IMR-90 (cell line): ENCODE data around the gene CLDN19. TPM values are rescaled to one million over a fixed set of nuclear protein-coding genes. Genes with fewer than 3 reads are reported as not detected.

Experiments
- ATAC-seq: fragments of 200-7000 bp; cut with Tn5 transposase; 2 replicates; pipeline ENCODE4 v1.9.1; 2020; ENCODE audit warnings: low read depth, mild to moderate bottlenecking, moderate library complexity
- BruUV-seq: library from RNA; stranded (reverse); fragments of 400-500 nt; replicated peaks from 2 replicates; lab custom pipeline; 2021; lab: Mats Ljungman, UMichigan
- CTCF ChIA-PET: fragments of 300-600 bp; formaldehyde crosslinking; extraction: SDS; loops from one replicate; lab custom pipeline; 2021; ENCODE audit warnings: antibody characterized with exemption; lab: Yijun Ruan, JAX
- POLR2A ChIA-PET: fragments of 300-600 bp; sonication (Branson Sonifier 250); formaldehyde crosslinking; loops from one replicate; lab custom pipeline; 2022; ENCODE audit warnings: antibody characterized with exemption; ENCODE audit not compliant: unreplicated experiment; lab: Charles Lee
- DNase-seq: peaks from one replicate; pipeline ENCODE4 v3.0.0; 2013
- H2AFZ ChIP-seq: replicated peaks from 2 replicates; pipeline ENCODE3; 2013; ENCODE audit warnings: low read length, mild to moderate bottlenecking; ENCODE audit not compliant: poor library complexity
- H2AK5ac ChIP-seq: 2 replicates; pipeline ENCODE4 v1.6.1; 2013; ENCODE audit warnings: low read depth, low read length, inconsistent platforms
- H2AK9ac ChIP-seq: replicated peaks from 2 replicates; pipeline ENCODE3; 2013; ENCODE audit warnings: mild to moderate bottlenecking, low read depth, low read length, moderate library complexity; ENCODE audit not compliant: poor library complexity
- H2BK120ac ChIP-seq: 2 replicates; pipeline ENCODE4 v1.6.1; 2013; ENCODE audit warnings: low read depth, low read length, inconsistent platforms
- H2BK15ac ChIP-seq: 3 replicates; pipeline ENCODE4 v1.6.1; 2013; ENCODE audit warnings: low read depth, low read length, inconsistent platforms
- H2BK20ac ChIP-seq: 2 replicates; pipeline ENCODE4 v1.6.1; 2013; ENCODE audit warnings: low read depth, mild to moderate bottlenecking, inconsistent platforms, low read length, moderate library complexity
- H2BK5ac ChIP-seq: 2 replicates; pipeline ENCODE4 v1.6.1; 2013; ENCODE audit warnings: mild to moderate bottlenecking, low read depth, low read length, inconsistent platforms; ENCODE audit not compliant: poor library complexity, severe bottlenecking
- H3K14ac ChIP-seq: replicated peaks from 2 replicates; pipeline ENCODE4 v1.6.1; 2013; ENCODE audit warnings: low read depth, low read length, inconsistent platforms
- H3K18ac ChIP-seq: 2 replicates; pipeline ENCODE4 v1.6.1; 2013; ENCODE audit warnings: low read depth, low read length, control low read depth
- H3K23ac ChIP-seq: 2 replicates; pipeline ENCODE4 v1.6.1; 2013; ENCODE audit warnings: low read depth, low read length, inconsistent platforms
- H3K27ac ChIP-seq: 2 replicates; pipeline ENCODE4 v1.5.1; 2013; ENCODE audit warnings: mild to moderate bottlenecking, control low read depth, low read length; ENCODE audit not compliant: insufficient read depth
- H3K27me3 ChIP-seq: 2 replicates; pipeline ENCODE4 v1.6.1; 2013; ENCODE audit warnings: low read length; ENCODE audit not compliant: control insufficient read depth, insufficient read depth
- H3K36me3 ChIP-seq: 2 replicates; pipeline ENCODE4 v1.6.1; 2013; ENCODE audit warnings: low read length, mixed read lengths; ENCODE audit not compliant: control insufficient read depth, insufficient read depth
- H3K4ac ChIP-seq: 2 replicates; pipeline ENCODE4 v1.6.1; 2013; ENCODE audit warnings: low read depth, low read length, inconsistent platforms
- H3K4me1 ChIP-seq: 2 replicates; pipeline ENCODE4 v1.6.1; 2013; ENCODE audit warnings: low read length, mixed read lengths; ENCODE audit not compliant: control insufficient read depth, insufficient read depth
- H3K4me2 ChIP-seq: 2 replicates; pipeline ENCODE4 v1.6.1; 2013; ENCODE audit warnings: low read depth, mild to moderate bottlenecking, control low read depth, low read length, moderate library complexity
- H3K4me3 ChIP-seq: 2 replicates; pipeline ENCODE4 v1.5.1; 2013; ENCODE audit warnings: low read depth, mild to moderate bottlenecking, control low read depth, low read length, moderate library complexity; ENCODE audit not compliant: insufficient read depth
- H3K56ac ChIP-seq: 2 replicates; pipeline ENCODE4 v1.6.1; 2013; ENCODE audit warnings: low read length, inconsistent platforms; ENCODE audit not compliant: insufficient read depth; ENCODE audit errors: extremely low read depth
- H3K79me1 ChIP-seq, 2 experiments: 2 replicates each; pipeline ENCODE4 v1.6.1; 2013; ENCODE audit warnings: low read length in 2 of 2, inconsistent platforms in 1 of 2, low read depth in 1 of 2
- H3K9ac ChIP-seq: 2 replicates; pipeline ENCODE4 v1.6.1; 2013; ENCODE audit warnings: low read depth, low read length, control low read depth
- H3K9me1 ChIP-seq: 2 replicates; pipeline ENCODE4 v1.6.1; 2013; ENCODE audit warnings: low read length, inconsistent platforms; ENCODE audit not compliant: insufficient read depth
- H3K9me3 ChIP-seq: 2 replicates; pipeline ENCODE4 v1.6.1; 2013; ENCODE audit warnings: low read length; ENCODE audit not compliant: control insufficient read depth, insufficient read depth
- H4K20me1 ChIP-seq: 2 replicates; pipeline ENCODE4 v1.6.1; 2013; ENCODE audit warnings: low read length, inconsistent platforms; ENCODE audit not compliant: insufficient read depth
- H4K5ac ChIP-seq: 2 replicates; pipeline ENCODE4 v1.6.1; 2013; ENCODE audit warnings: mild to moderate bottlenecking, low read depth, low read length, control low read depth
- H4K8ac ChIP-seq, 2 experiments: 2 replicates each; pipeline ENCODE4 v1.6.1; 2013; ENCODE audit warnings: low read depth in 2 of 2, low read length in 2 of 2, control low read depth in 1 of 2, inconsistent platforms in 1 of 2
- H4K91ac ChIP-seq: 2 replicates; pipeline ENCODE4 v1.6.1; 2013; ENCODE audit warnings: low read depth, low read length, inconsistent platforms; ENCODE audit not compliant: insufficient read depth
- BHLHE40 ChIP-seq: fragments of 150-350 bp; IDR thresholded peaks from 2 replicates; pipeline ENCODE4 v1.6.1; 2016; ENCODE audit warnings: mild to moderate bottlenecking, low read depth, low read length
- CEBPB ChIP-seq: IDR thresholded peaks from 2 replicates; pipeline ENCODE4 v1.6.1; 2012; ENCODE audit warnings: low read depth, low read length, improper control_type of control experiment
- FOS ChIP-seq: fragments of 150-350 bp; IDR thresholded peaks from 2 replicates; pipeline ENCODE4 v1.6.1; 2016; ENCODE audit warnings: low read depth, low read length
- MXI1 ChIP-seq: IDR thresholded peaks from 2 replicates; pipeline ENCODE4 v1.6.1; 2012; ENCODE audit warnings: low read depth, mild to moderate bottlenecking, low read length, moderate library complexity, borderline replicate concordance
- POLR2A ChIP-seq: IDR thresholded peaks from 2 replicates; pipeline ENCODE4 v1.6.1; 2012; ENCODE audit warnings: mild to moderate bottlenecking, low read depth, low read length
- RAD21 ChIP-seq: IDR thresholded peaks from 2 replicates; pipeline ENCODE4 v1.6.1; 2012; ENCODE audit warnings: low read length, improper control_type of control experiment
- SMC3 ChIP-seq: fragments of 150-350 bp; IDR thresholded peaks from 2 replicates; pipeline ENCODE4 v1.6.1; 2016; ENCODE audit warnings: low read depth, mild to moderate bottlenecking, antibody characterized with exemption, low read length, moderate library complexity
- WGBS, 2 experiments: methylation state at CpG; one replicate each; pipeline versions ENCODE4 v1.1.5 to v1.1.7; 2013; ENCODE audit warnings: missing lambda C conversion rate in 2 of 2; ENCODE audit not compliant: insufficient read length in 1 of 2; ENCODE audit errors: extremely low coverage in 2 of 2; 5-methylcytosine and 5-hydroxymethylcytosine counted together
- dilution Hi-C: fragments of 300-500 bp; cut with HindIII; formaldehyde crosslinking; loops from one replicate; pipeline ENCODE4 v1.14.3; 2018; ENCODE audit warnings: low sequenced_read_pairs; ENCODE audit not compliant: unreplicated experiment
- in situ Hi-C: fragments of 300-500 bp; cut with MboI; formaldehyde crosslinking; loops from 3 replicates; pipeline ENCODE4 v1.14.3; 2019; ENCODE audit warnings: low sequenced_read_pairs, inconsistent platforms, mixed read lengths
- intact Hi-C: fragments of 100-400 bp; cut with micrococcal nuclease; formaldehyde crosslinking; loops from 2 replicates; pipeline ENCODE4 v1.10.0; 2022
- polyA plus RNA-seq, 3 experiments: library from polyadenylated mRNA; depleted of rRNA; stranded (reverse); fragments of >200 nt; gene quantifications; 2 replicates each; pipeline ENCODE4 v1.2.3, GENCODE V29; 2012; ENCODE audit warnings: low replicate concordance in 1 of 3
- total RNA-seq: library from RNA; depleted of rRNA; stranded (reverse); fragments of >200 nt; gene quantifications from 2 replicates; pipeline ENCODE4 v1.2.3, GENCODE V29; 2012
- TF ChIP-seq, protein P1 (sequence below): conservative IDR thresholded peaks from 2 replicates; pipeline ENCODE4 v1.5.1; 2012; ENCODE audit warnings: mild to moderate bottlenecking, low read depth, low read length, improper control_type of control experiment
- TF ChIP-seq, protein P2 (sequence below): fragments of 150-350 bp; IDR thresholded peaks from 2 replicates; pipeline ENCODE4 v1.6.1; 2016; ENCODE audit warnings: low read depth, mild to moderate bottlenecking, low read length, moderate library complexity, borderline replicate concordance
- TF ChIP-seq, protein P3 (sequence below): fragments of 150-350 bp; IDR thresholded peaks from 2 replicates; pipeline ENCODE4 v1.6.1; 2017; ENCODE audit warnings: mild to moderate bottlenecking, antibody characterized with exemption, low read length, low read depth

The CLDN19 gene
- total and polyA plus RNA-seq, 2 of the 4 experiments (the other 2 are of a cell fraction): not detected

DNA sequence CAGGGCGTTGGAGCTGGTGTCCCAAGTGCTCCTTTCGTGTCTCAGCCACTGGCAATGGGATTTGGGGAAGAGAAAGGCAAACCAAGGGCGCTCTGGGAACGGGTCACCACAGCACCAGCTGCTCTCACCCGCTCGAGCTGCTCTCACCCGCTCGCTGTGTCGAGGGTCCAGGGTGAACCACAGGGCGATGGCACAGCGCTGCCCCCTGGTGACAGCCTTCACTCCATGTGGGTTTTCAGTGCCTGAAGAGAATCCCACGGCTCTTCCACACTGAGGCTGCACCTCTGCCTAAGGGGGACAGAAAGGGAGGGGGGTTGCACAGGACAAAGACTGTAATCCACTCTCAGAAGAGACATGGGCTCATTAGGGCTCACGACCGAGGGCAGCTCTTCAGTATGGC is 7.1 kb upstream of the CLDN19 start:
- peaks cover 53% of the 10 kb centered on the region for H3K36me3 ChIP-seq
- ChIA-PET POLR2A (no interaction called here), CTCF (interaction anchor here (0.9 to 1.1 kb wide), 2 partner anchors 17 to 46 kb away, joined by 3 read pairs; no protein-coding TSS in a partner anchor)
- 60% methylated on average over 5 of the region's 14 CpGs; no CpG with 5 or more reads in 1 of the 2 experiments for WGBS, 2 experiments
- no peak overlapping the region for H3K4me2 ChIP-seq
- H4K5ac ChIP-seq: no peak overlapping the region
- H2BK20ac ChIP-seq: no peak overlapping the region
- in situ Hi-C loops: no loop called here
- H3K27ac ChIP-seq: no peak overlapping the region
- H3K9me3 ChIP-seq: no peaks in the 10 kb centered on the region
- H3K18ac ChIP-seq: no peak overlapping the region
- no peak overlapping the region for H2AFZ ChIP-seq
- H2BK5ac ChIP-seq: no peak overlapping the region
- no peak for TF ChIP-seq BHLHE40
- TF ChIP-seq POLR2A: no peak
- TF ChIP-seq RAD21: peak; percentile 39
- TF ChIP-seq, protein P1, sequence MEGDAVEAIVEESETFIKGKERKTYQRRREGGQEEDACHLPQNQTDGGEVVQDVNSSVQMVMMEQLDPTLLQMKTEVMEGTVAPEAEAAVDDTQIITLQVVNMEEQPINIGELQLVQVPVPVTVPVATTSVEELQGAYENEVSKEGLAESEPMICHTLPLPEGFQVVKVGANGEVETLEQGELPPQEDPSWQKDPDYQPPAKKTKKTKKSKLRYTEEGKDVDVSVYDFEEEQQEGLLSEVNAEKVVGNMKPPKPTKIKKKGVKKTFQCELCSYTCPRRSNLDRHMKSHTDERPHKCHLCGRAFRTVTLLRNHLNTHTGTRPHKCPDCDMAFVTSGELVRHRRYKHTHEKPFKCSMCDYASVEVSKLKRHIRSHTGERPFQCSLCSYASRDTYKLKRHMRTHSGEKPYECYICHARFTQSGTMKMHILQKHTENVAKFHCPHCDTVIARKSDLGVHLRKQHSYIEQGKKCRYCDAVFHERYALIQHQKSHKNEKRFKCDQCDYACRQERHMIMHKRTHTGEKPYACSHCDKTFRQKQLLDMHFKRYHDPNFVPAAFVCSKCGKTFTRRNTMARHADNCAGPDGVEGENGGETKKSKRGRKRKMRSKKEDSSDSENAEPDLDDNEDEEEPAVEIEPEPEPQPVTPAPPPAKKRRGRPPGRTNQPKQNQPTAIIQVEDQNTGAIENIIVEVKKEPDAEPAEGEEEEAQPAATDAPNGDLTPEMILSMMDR: peak; percentile 46
- TF ChIP-seq MXI1: no peak
- TF ChIP-seq, protein P2, sequence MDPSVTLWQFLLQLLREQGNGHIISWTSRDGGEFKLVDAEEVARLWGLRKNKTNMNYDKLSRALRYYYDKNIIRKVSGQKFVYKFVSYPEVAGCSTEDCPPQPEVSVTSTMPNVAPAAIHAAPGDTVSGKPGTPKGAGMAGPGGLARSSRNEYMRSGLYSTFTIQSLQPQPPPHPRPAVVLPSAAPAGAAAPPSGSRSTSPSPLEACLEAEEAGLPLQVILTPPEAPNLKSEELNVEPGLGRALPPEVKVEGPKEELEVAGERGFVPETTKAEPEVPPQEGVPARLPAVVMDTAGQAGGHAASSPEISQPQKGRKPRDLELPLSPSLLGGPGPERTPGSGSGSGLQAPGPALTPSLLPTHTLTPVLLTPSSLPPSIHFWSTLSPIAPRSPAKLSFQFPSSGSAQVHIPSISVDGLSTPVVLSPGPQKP: no peak
- TF ChIP-seq, protein P3, sequence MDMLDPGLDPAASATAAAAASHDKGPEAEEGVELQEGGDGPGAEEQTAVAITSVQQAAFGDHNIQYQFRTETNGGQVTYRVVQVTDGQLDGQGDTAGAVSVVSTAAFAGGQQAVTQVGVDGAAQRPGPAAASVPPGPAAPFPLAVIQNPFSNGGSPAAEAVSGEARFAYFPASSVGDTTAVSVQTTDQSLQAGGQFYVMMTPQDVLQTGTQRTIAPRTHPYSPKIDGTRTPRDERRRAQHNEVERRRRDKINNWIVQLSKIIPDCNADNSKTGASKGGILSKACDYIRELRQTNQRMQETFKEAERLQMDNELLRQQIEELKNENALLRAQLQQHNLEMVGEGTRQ: no peak
- no peak for TF ChIP-seq FOS
- TF ChIP-seq CEBPB: no peak
- peak; percentile 51 for TF ChIP-seq SMC3
- intact Hi-C loops: loop anchor here (1.0 kb wide), 1 partner anchor 169 kb away; no protein-coding TSS in a partner anchor
- H4K20me1 ChIP-seq: peaks cover 24% of the 10 kb centered on the region
- no peak overlapping the region for H2AK5ac ChIP-seq
- no peak overlapping the region for H2BK120ac ChIP-seq
- no peak overlapping the region for H3K23ac ChIP-seq
- H3K4ac ChIP-seq: no peak overlapping the region
- H3K9ac ChIP-seq: no peak overlapping the region
- H3K4me3 ChIP-seq: no peak overlapping the region
- no peak overlapping the region for H4K91ac ChIP-seq
- no peak overlapping the region for H3K14ac ChIP-seq
- H3K56ac ChIP-seq: no peak overlapping the region
- no peaks in the 10 kb centered on the region for H3K4me1 ChIP-seq
- peak overlapping the region; percentile 76 for H2AK9ac ChIP-seq
- ATAC-seq: peak; percentile 52; the same call in 1 of the 2 replicates
- peaks cover 5 to 11% of the 10 kb centered on the region in 2 experiments for H3K79me1 ChIP-seq
- dilution Hi-C loops: no loop called here
- H2BK15ac ChIP-seq: no peak overlapping the region
- no peaks in the 10 kb centered on the region for H3K27me3 ChIP-seq
- no peak for DNase-seq
- H3K9me1 ChIP-seq: peaks cover 9% of the 10 kb centered on the region; the same call in 1 of the 2 replicates
- no peak overlapping the region for H4K8ac ChIP-seq
- no TSS peak for BruUV-seq
